ENCODE measurements around the gene MAGEA9B.
"Not testable (repeated sequence)": the region's sequence is repeated elsewhere in the genome, so short reads cannot be mapped to it uniquely, and the experiment has no call there.

The MAGEA9B gene

GRCh38 chrX:149532868-149533267 lies 54.4 kb downstream of the MAGEA9B start:
- not testable (repeated sequence) for DNase-seq

Measured in stimulated activated CD4-positive, alpha-beta T cell treated with anti-CD3 and anti-CD28 coated beads, Interleukin-15, amount 100 ng/mL, for 24 hours (primary cell).